CD14-positive monocyte (primary cell): ENCODE measurements around the gene FANCG. TPM values are rescaled to one million over a fixed set of nuclear protein-coding genes. Genes with fewer than 3 reads are reported as not detected.
A peak's percentile ranks its signal among the peaks of the same experiment; 100 is the strongest.

Experiments
- DNase-seq, 3 donors: peaks; one replicate each; pipeline ENCODE4 v3.0.0-alpha.2; 2011 to 2022
- H2AFZ ChIP-seq: 2 replicates; pipeline ENCODE4 v1.6.0; 2012; ENCODE audit warnings: mild to moderate bottlenecking, low read depth, low read length, inconsistent platforms; ENCODE audit not compliant: insufficient read depth, poor library complexity, severe bottlenecking
- H3K27ac ChIP-seq, 2 donors: 1 replicate in 1 of 2; 2 replicates in 1 of 2; pipeline ENCODE4 v1.5.1; 2012 to 2013; ENCODE audit warnings: low read length in 2 of 2, control low read depth in 1 of 2, inconsistent platforms in 1 of 2, low read depth in 1 of 2, mild to moderate bottlenecking in 1 of 2
- H3K27me3 ChIP-seq, 2 donors: one replicate each; pipeline versions ENCODE4 v1.6.0 to v1.6.1; 2011 to 2013; ENCODE audit warnings: low read length in 2 of 2; ENCODE audit not compliant: control insufficient read depth in 2 of 2, insufficient read depth in 2 of 2
- H3K36me3 ChIP-seq, 2 donors: replicated peaks in 1 of 2; 1 replicate in 1 of 2; 2 replicates in 1 of 2; pipeline versions ENCODE4 v1.5.1 to v1.6.1; 2012 to 2013; ENCODE audit warnings: low read length in 2 of 2, control low read depth in 1 of 2, inconsistent platforms in 1 of 2, mild to moderate bottlenecking in 1 of 2; ENCODE audit not compliant: insufficient read depth in 2 of 2, control insufficient read depth in 1 of 2
- H3K4me1 ChIP-seq, 2 donors: 1 replicate in 1 of 2; 2 replicates in 1 of 2; pipeline versions ENCODE4 v1.5.1 to v1.6.1; 2012 to 2013; ENCODE audit warnings: low read length in 2 of 2, control low read depth in 1 of 2, inconsistent platforms in 1 of 2, mild to moderate bottlenecking in 1 of 2, moderate library complexity in 1 of 2; ENCODE audit not compliant: insufficient read depth in 2 of 2, control insufficient read depth in 1 of 2
- H3K4me2 ChIP-seq: replicated peaks from 2 replicates; pipeline ENCODE3; 2012; ENCODE audit warnings: low read length, moderate library complexity, mild to moderate bottlenecking; ENCODE audit not compliant: poor library complexity, severe bottlenecking; ENCODE audit errors: extremely low read depth
- H3K4me3 ChIP-seq, 3 experiments: fragments of 200-600 bp in 1 of 3; sonication (generic) in 1 of 3; replicated peaks in 1 of 3; 1 replicate in 2 of 3; 2 replicates in 1 of 3; pipeline ENCODE4 v1.5.1; 2011 to 2013; ENCODE audit warnings: low read length in 3 of 3, mild to moderate bottlenecking in 3 of 3, control low read depth in 2 of 3, low read depth in 2 of 3, inconsistent platforms in 1 of 3, moderate library complexity in 1 of 3
- H3K79me2 ChIP-seq: 2 replicates; pipeline ENCODE4 v1.6.0; 2012; ENCODE audit warnings: mild to moderate bottlenecking, control low read depth, inconsistent platforms, low read length, moderate library complexity; ENCODE audit not compliant: insufficient read depth
- H3K9ac ChIP-seq: 2 replicates; pipeline ENCODE4 v1.6.0; 2017; ENCODE audit warnings: low read length, mild to moderate bottlenecking; ENCODE audit not compliant: insufficient read depth, poor library complexity, severe bottlenecking
- H3K9me3 ChIP-seq, 2 donors: replicated peaks in 1 of 2; 1 replicate in 1 of 2; 2 replicates in 1 of 2; pipeline versions ENCODE4 v1.5.1 to v1.6.1; 2012 to 2013; ENCODE audit warnings: low read length in 2 of 2, control low read depth in 1 of 2; ENCODE audit not compliant: control insufficient read depth in 1 of 2, insufficient read depth in 1 of 2
- H4K20me1 ChIP-seq: 2 replicates; pipeline ENCODE4 v1.6.0; 2012; ENCODE audit warnings: mild to moderate bottlenecking, low read length, control low read depth, moderate library complexity; ENCODE audit not compliant: insufficient read depth
- H3K27ac Mint-ChIP-seq, 7 donors: one replicate each; pipeline ENCODE4 v1.8.0; 2020; ENCODE audit warnings: mild to moderate bottlenecking in 7 of 7, mixed read lengths in 7 of 7, moderate library complexity in 6 of 7, inconsistent platforms in 2 of 7
- H3K27me3 Mint-ChIP-seq, 3 donors: one replicate each; pipeline ENCODE4 v1.8.0; 2021 to 2022; ENCODE audit warnings: low read depth in 3 of 3, mild to moderate bottlenecking in 3 of 3, mixed read lengths in 3 of 3, moderate library complexity in 3 of 3, inconsistent platforms in 1 of 3
- H3K36me3 Mint-ChIP-seq, 2 donors: one replicate each; pipeline ENCODE4 v1.8.0; 2020; ENCODE audit warnings: mixed read lengths in 2 of 2, inconsistent platforms in 1 of 2, mild to moderate bottlenecking in 1 of 2
- H3K4me1 Mint-ChIP-seq: one replicate; pipeline ENCODE4 v1.8.0; 2020; ENCODE audit warnings: mild to moderate bottlenecking, mixed read lengths
- H3K4me3 Mint-ChIP-seq, 2 donors: one replicate each; pipeline ENCODE4 v1.8.0; 2020; ENCODE audit warnings: mild to moderate bottlenecking in 2 of 2, mixed read lengths in 2 of 2, moderate library complexity in 1 of 2
- H3K9me3 Mint-ChIP-seq, 7 donors: one replicate each; pipeline ENCODE4 v1.8.0; 2020 to 2022; ENCODE audit warnings: mixed read lengths in 7 of 7, mild to moderate bottlenecking in 6 of 7, moderate library complexity in 6 of 7, inconsistent platforms in 2 of 7
- CTCF ChIP-seq: fragments of 200-600 bp; IDR thresholded peaks from one replicate; pipeline ENCODE4 v1.8.0; 2022; ENCODE audit warnings: antibody characterized with exemption, mild to moderate bottlenecking
- WGBS: methylation state at CpG from one replicate; pipeline ENCODE4 v1.1.5; 2013; ENCODE audit warnings: missing lambda C conversion rate; ENCODE audit not compliant: insufficient coverage; 5-methylcytosine and 5-hydroxymethylcytosine counted together
- intact Hi-C, 2 donors: fragments of 100-400 bp; cut with micrococcal nuclease; formaldehyde crosslinking; loops; one replicate each; pipeline versions ENCODE4 v1.15.0 to v1.15.1; 2023
- polyA minus RNA-seq: library from RNA; depleted of rRNA, polyadenylated mRNA; stranded (reverse); fragments of >200 nt; gene quantifications from 2 replicates; pipeline ENCODE4 v1.2.3, GENCODE V29; 2012
- polyA plus RNA-seq, 3 donors: library from polyadenylated mRNA; depleted of rRNA in 1 of 3; unstranded in 2 of 3; stranded (reverse) in 1 of 3; fragments of 300-500 nt in 2 of 3; fragments of >200 nt in 1 of 3; fragmentation: Illumina TruSeq in 2 of 3; gene quantifications; 1 replicate in 2 of 3; 2 replicates in 1 of 3; pipeline ENCODE4 v1.2.3, GENCODE V29; 2012 to 2021
- total RNA-seq, 12 experiments: library from RNA in 1 of 12; stranded (reverse) in 1 of 12; fragments of 120-200 nt in 1 of 12; gene quantifications; one replicate each; pipeline ENCODE4 v1.2.4 and lab custom pipeline; 2013 to 2026; ENCODE audit warnings: mixed read lengths in 6 of 12, inconsistent platforms in 1 of 12

Gene FANCG
- total RNA-seq (2013): 5.0 TPM
- polyA plus RNA-seq (1 to 10 TPM; 2.0 to 7.0 (median 2.5) TPM), polyA minus RNA-seq (1.8 and 2.4 TPM in 2 replicates), total RNA-seq (lab: John Stamatoyannopoulos, UW) (1.3 to 9.3 (median 2.6) reads per million in 11 experiments)

DNA sequence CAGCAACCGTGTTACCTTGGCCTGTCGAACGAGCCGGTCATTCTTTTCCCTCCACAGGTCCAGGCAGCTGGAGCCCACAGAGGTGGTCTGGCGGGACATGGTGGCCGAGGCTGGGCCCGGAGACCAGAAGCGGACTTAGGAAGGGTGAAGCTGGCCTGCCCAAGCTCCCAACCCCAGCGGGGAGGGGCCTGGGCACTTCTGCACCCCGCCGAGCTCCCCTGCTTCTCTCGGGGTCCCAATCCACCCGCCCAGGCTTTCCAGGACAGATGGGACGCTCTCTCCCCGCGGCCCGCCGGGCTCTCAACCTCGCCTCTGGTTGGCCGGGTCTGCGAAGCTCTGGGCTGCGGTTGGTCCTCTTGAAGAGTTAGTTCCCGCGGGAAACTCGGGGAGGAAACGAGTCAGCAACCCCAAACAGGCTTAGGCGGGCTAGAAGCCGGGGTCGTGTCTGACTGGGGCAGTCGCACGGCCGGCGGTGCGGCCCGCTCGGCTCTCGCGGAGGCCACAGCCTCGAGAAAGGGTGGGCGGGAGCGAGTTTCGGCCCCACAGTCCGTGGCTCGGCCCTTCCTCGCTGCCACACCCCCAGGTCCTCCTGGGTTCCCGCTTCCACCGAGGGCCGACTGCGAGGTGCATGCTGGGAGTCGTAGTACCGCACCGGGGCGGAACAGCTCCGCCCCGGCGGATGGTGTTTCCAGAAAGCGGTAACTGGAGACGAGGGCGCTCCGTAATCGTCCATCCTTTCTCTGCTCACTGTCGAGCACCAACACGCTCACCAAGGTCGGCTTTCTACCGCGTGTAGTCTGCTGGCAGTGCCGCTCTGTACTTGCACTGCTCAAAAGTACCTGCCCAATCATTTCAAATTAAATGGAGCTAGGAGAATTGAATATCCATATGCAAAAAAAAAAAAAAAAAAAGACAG is at the start of gene FANCG:
FANCG (minus strand) TSS at position 517 of the 916 bp plus-strand sequence; CDS start at position 99, 418 bp downstream.
- H3K9me3 ChIP-seq: no peaks in the 10 kb centered on the region
- H3K36me3 ChIP-seq: peaks cover 2 to 9% of the 10 kb centered on the region in 2 donors
- Mint-ChIP-seq H3K27me3 (peaks cover 0 to 1% (median 0%) of the 10 kb centered on the region in 3 donors), H3K27ac (peak within 1 kb of the TSS; percentile 47 to 94 (median 88)), H3K9me3 (no peaks in the 10 kb centered on the region), H3K4me3 (peak within 1 kb of the TSS; percentile 87 to 97), H3K4me1 (peaks cover 25% of the 10 kb centered on the region), H3K36me3 (peaks cover 4 to 10% of the 10 kb centered on the region in 2 donors)
- peaks cover 17 to 30% of the 10 kb centered on the region in 2 donors for H3K4me1 ChIP-seq
- H4K20me1 ChIP-seq: no peaks in the 10 kb centered on the region
- peak within 1 kb of the TSS; percentile 61 for H3K9ac ChIP-seq
- peak within 1 kb of the TSS; percentile 97 for H3K4me2 ChIP-seq
- DNase-seq: peak; percentile 77 to 84 (median 78)
- peaks cover 19% of the 10 kb centered on the region for H3K79me2 ChIP-seq
- WGBS: 0% methylated on average over 57 of the region's 67 CpGs
- H3K27me3 ChIP-seq: no peaks in the 10 kb centered on the region
- peak within 1 kb of the TSS; percentile 41 to 66 for H3K27ac ChIP-seq
- TF ChIP-seq CTCF: no peak
- H3K4me3 ChIP-seq: peak within 1 kb of the TSS; percentile 54 to 94 (median 78)
- intact Hi-C loops: loop anchor here in 1 of 2 donors (10.0 kb wide), 1 partner anchor 95 kb away; the partner anchor contains the start of gene DNAJB5
- peak within 1 kb of the TSS; percentile 96 for H2AFZ ChIP-seq

DNA sequence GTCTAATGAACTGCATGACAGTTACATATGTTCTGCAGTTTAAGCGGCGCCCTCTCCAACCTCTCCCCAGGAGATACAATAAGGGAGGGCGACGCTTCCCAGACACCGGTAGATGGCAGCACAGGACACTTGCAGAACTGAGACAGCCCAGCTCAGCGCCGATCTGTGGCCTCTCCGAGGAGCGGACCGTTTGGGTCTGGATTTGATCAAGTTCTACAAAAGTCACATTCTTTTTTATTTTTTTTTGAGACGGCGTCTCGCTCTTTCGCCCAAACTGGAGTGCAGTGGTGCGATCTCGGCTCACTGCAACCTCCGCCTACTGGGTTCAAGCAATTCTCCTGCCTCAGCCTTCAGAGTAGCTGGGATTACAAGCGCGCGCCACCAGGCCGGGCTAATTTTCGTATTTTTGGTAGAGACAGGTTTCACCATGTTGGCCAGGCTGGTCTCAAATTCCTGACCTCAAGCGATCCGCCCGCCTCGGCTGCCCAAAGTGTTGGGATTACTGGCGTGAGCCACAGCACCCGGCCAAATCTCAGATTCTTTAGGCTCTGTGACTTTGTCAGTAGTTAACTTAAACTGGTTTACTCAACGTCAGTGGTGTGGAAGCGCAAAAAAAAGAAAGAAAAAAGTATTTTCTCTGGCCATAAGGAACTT is 37.3 kb upstream of the FANCG start:
- peak overlapping the region; percentile 97 to 99 for H3K4me3 Mint-ChIP-seq

More for the DNA sequence above, 37.3 kb upstream of the FANCG start:
- peaks cover 33% of the 10 kb centered on the region for H3K79me2 ChIP-seq
- H3K27ac ChIP-seq: peak overlapping the region in 1 of 2 donors; percentile 98
- peaks cover 42% of the 10 kb centered on the region for H3K4me1 Mint-ChIP-seq
- DNase-seq: peak; percentile 87 to 91 (median 89)
- H3K36me3 ChIP-seq: no peaks in the 10 kb centered on the region
- peak overlapping the region; percentile 89 for H3K9ac ChIP-seq
- 26% methylated on average over 28 of the region's 30 CpGs for WGBS
- H3K4me3 ChIP-seq: peak overlapping the region; percentile 52 to 91 (median 72)
- intact Hi-C loops: loop anchor here (5.0 to 10.0 kb wide), 6 partner anchors 45 to 452 kb away; partner anchors contain the start of genes CCL27 (in 1 of the 2) and UNC13B (in 1 of the 2)
- peak; percentile 92 for TF ChIP-seq CTCF
- H2AFZ ChIP-seq: peak overlapping the region; percentile 81
- H3K27me3 Mint-ChIP-seq: peaks cover 0 to 3% (median 3%) of the 10 kb centered on the region in 3 donors
- H3K27me3 ChIP-seq: no peaks in the 10 kb centered on the region
- peaks cover 7 to 12% of the 10 kb centered on the region in 2 donors for H3K36me3 Mint-ChIP-seq
- H3K4me2 ChIP-seq: peak overlapping the region; percentile 89
- H3K27ac Mint-ChIP-seq: peak overlapping the region; percentile 99 to 100 (median 99)
- H3K9me3 ChIP-seq: no peaks in the 10 kb centered on the region
- H4K20me1 ChIP-seq: peaks cover 21% of the 10 kb centered on the region
- peaks cover 0 to 3% (median 0%) of the 10 kb centered on the region in 7 donors for H3K9me3 Mint-ChIP-seq
- H3K4me1 ChIP-seq: peaks cover 35 to 45% of the 10 kb centered on the region in 2 donors
